HG02642 (cell line): ENCODE results near the gene PCSK4.
"Not testable (repeated sequence)": the region's sequence is repeated elsewhere in the genome, so short reads cannot be mapped to it uniquely, and the experiment has no call there.

ENCODE experiments used
- ATAC-seq: cut with Tn5 transposase; IDR thresholded peaks from one replicate; pipeline ENCODE4 v1.9.1; 2021; ENCODE audit warnings: mild to moderate bottlenecking; ENCODE audit not compliant: unreplicated experiment, poor library complexity

PCSK4 gene

DNA sequence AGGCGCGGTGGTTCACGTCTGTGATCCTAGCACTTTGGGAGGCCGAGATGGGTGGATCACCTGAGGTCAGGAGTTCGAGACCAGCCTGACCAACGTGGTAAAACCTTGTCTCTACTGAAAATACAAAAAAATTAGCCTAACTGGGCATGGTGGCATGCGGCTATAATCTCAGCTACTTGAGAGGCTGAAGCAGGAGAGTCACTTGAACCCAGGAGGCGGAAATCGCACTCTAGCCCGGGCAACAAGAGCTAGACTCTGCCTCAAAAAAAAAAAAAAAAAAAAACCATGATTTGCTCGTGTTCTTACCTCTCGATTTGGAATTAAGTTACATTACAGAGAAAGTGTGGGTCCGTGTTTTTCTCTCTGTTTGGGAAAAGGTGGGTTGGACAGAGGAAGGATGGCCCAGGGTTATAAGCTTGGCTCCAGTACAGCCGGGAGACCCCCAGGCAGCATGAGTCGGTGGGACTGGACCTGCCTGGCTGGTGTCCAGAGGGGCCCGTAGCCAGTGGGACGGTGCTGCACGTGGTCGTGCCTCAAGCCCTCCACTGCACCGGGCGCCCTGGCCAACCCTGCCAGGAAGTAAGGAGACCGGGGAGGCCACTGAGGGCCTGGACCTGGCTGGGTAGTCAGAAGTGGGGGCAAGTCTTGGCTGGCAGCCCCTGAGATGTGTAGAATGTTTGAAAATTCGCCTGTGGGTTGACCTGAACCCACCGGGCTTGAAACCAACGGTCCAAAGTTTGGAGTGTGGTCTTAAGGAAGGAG is 48.3 kb downstream of the PCSK4 start:
- no peak for ATAC-seq

DNA sequence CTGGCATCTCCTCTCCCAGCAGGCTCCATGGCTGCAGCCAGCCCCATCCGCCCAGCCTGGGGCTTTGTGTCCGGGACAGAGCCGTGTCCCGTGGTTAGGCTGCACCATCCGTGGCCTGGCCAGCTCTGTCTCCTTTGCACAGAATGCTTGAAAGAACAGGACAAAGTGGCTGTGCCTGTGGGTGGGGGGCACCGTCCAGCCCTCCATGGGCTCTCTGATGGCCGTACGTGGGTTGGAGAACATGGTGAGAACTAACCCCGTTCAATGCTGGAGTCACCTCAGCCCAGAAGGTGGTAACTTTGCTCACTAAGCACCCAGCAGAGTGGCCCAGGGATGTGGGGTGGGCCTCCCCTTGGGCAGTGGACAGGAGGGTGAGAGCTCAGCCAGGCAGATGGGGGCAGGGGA is 49.1 kb downstream of the PCSK4 start:
- ATAC-seq, result no peak

DNA sequence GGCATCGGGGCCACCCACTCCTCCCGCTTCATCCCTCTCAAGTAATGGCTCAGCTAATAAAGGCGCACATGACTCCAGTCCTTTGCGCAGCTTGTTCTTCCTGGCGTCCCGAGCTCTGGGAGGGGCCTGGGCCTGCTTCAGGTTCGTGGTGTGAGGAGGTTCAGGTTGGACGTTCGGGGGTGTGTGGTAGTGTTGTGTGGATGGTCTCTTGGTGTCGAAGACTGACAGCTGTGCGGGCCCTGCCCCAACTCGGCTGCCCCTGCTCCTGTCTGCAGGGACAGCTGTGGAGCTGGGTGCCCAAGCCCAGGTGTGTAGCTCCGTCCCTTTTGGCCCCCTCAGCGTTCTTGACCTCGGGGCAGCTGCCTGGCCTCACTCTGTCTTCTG is 49.7 kb downstream of the PCSK4 start:
- no peak for ATAC-seq

- not testable (repeated sequence) for ATAC-seq
Measured at GRCh38 chr19:1439525-1440417, 50.4 kb downstream of the PCSK4 start.

DNA sequence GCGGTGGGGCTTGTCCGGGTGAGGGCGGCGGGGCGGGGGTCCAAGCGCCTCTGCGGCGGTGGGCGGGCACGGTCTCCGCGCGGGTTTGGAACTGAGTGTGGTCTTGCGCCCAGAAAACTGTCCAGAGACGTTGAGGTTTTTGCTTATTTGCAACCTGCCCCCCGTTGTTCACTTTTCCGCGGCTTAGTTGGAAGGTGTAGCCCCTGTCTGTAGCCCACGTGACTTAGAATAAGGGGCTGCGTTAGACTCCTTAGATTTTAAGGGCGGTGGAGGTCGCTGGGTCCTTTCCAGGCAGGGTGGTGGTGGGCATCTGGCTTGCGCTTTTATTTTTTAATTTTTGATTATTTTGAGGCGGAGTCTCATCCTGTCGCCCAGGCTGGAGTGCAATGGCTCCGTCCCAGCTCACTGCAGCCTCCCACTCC is 51.2 kb downstream of the PCSK4 start:
- ATAC-seq, result no peak

DNA sequence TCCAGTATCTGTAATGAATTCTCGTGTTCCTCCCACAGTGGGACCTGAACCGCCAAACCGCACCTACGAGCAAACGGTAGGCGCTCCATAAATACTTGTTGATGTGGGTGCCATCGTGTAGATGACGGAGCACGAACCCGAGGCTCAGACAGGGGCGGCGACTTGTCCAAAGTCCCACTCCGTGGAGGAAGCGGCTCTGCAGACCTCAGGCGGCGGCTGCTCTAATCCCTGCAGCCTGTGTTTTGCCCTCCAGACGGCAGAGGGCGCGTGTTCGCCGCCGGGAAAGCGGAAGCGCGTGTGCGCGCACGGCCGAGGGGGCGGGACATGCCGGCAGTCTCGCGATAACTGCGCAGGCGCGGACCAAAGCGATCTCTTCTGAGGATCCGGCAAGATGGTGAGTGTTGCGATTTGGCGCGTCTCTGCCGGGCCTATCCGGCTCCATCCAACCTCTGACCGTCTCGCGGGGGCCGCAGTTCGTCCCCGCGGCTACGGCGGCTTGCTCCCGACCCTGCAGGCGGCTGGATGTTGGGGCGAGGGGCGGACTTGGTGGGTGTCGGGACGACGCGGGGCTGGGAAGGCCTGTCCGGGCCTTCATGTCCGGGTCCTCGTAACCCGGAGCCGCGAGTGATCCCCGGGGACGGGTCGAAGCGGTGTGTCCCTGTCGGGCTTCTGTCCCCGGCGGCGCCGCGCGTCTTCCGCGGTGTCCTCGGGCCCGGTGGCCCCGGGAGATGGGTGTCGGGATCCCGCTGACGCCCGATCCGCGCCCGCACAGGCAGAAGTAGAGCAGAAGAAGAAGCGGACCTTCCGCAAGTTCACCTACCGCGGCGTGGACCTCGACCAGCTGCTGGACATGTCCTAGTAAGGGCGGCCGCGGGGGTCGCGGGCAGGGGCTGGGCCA is 51.9 kb downstream of the PCSK4 start, which contains the start of gene RPS15:
Gene RPS15 (plus strand): TSS at position 362 of the 898 bp plus-strand sequence. CDS start 30 bp downstream, at position 392.
- peak; percentile 80 for ATAC-seq

DNA sequence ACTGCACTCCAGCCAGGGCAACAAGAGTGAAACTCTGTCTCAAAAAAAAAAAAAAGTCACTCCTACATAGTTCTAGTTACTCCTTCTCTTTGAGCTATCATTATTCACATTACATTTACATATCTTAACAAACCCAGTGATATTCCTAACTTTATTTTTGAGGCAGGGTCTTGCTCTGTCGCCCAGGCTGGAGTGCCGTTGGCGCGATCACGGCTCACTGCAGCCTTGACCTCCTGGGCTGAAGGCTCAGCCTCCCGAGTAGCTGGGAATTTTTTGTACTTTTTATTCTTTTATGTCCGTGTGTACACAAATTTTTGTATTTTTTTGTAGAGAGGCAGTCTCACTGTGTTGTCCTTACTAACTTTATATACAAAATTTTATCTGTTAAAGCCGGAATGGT is 52.5 kb downstream of the PCSK4 start:
- no peak for ATAC-seq

DNA sequence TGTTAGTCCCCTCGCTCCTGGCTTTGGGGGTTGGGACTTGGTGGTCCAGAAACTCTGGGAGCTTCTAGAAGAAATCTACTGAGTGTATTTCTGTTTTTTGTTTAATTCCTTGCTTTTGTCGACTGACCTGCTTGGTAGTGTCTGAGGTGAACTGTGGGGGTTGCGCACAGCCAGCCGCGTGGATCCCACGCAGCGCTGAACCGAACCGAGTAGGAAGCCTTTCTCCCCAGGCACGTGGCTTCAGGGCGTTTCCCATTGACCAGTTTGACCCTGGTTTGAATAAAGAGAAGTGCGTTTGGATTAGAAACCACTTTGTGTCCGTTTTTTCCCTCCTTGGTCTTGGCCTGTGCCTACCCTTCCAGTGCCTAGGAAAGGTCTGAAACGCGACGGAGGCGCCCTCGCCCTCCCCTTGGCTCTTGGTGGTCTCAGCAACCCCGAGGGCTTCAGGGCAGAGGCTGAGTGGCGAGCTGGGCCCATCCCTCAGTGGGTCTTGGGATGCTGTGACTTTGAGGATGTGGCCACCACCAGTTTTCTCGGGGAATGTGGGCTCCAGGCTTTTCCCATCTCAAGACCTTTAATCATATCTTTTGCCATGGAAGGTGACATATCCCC is 54.7 kb downstream of the PCSK4 start:
- no peak for ATAC-seq

GRCh38 chr19:1434577-1435060 is 55.5 kb downstream of the PCSK4 start:
- no peak for ATAC-seq

DNA sequence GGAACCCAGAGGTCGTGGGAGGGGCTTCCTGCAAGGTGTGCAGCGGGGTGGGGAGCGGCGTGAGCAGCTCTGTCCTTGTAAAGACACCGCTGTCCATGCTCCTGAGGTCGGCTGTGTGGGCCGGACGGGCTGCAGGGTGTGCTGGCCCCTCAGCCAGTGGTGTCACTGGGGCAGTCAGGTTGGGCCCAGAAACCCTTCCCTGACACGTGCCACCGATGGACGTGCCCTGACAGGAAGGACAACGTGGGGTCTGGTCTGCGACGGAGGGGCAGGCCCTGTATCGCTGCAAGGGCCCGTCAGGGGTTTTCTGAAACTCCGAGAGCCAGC is 56.1 kb downstream of the PCSK4 start:
- ATAC-seq, result no peak

GRCh38 chr19:1433119-1434039 is 56.8 kb downstream of the PCSK4 start:
- ATAC-seq, result no peak

- no peak for ATAC-seq
Measured at GRCh38 chr19:1432507-1432887, 57.7 kb downstream of the PCSK4 start.

- ATAC-seq, result no peak
Measured at GRCh38 chr19:1431759-1432506, 58.2 kb downstream of the PCSK4 start.
